Measurements from ENCODE around the gene DEDD2. TPM values are rescaled to one million over a fixed set of nuclear protein-coding genes. Genes with fewer than 3 reads are reported as not detected.

The DEDD2 gene
- total and polyA plus RNA-seq, 7 donors, result 28.5 to 87.6 (median 41.3) TPM

DNA sequence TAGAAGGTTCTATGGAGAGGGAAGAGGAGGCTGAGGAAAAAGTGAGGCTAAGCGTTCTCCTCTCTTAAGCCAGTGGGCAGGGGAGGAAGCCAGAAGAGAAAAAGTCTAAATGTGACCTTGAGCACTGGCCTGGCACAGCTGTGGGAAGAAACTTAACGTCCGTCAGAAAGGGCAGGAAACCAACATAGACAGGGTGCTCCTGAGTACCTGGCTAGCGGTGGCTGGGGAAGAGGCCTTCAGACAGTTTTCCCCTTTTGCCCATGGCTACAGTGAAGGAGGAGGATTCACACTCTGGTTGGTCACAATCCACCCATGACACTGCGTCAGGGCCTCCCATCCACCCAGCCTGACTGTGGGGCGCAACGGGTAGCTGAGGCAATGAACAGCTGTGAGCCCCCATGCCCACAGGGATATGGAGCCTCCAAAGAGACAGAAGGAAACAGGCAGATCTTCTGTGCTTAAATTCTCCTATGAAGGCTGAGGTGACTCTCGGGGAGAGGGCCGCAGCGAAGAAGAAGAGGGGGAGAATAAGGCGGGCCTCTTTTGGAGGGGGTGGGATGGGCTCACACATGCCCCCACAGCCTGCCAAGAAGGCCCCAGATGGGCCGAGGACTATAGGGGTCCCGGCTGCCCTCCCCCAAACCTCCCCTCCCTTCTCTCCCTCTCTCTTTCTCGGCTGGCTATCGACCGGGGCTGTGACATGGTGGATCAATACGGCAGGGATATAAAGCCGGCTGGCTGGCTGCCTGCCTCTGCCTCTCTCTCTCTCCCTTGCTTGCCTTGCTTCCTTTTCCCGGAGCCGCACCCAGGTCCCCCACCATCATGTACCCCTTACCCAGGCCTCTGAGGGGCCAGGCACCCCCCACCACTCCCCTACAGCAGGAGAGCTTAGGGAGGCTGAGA lies 65.4 kb downstream of the DEDD2 start:
- intact Hi-C loops (cut with DNase I), result no loop called here
- peaks cover 5 to 79% (median 41%) of the 10 kb centered on the region in 3 donors for H3K27me3 ChIP-seq

DNA sequence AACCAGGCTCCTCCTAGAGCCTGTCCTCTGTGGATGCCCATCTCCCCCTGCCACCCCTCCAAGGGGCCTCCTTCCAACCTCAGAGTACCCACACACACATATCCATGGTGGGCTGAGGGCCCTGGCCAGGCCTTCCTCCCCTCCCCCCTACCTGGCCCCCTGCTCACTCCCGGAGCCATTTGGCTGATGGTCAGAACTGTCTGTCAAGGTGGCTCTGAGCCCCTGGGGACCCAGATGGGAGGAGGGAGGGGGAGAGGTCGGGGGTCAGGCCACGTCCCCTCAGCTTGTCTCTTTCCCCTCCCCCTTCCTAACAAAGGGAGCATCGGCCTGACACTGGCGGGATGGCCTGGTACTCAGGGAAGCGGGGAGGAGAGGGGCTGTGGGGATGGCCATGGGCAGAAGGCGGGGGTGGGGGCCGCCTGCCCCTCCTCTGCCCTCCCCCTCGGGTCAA lies 66.5 kb downstream of the DEDD2 start:
- no peaks in the 10 kb centered on the region for H3K9me3 ChIP-seq
- no peaks in the 10 kb centered on the region for H3K4me1 ChIP-seq
- no peak for DNase-seq
- TF ChIP-seq POLR2AphosphoS5 (IDR thresholded peaks at IDR 0.05) (no peak), EP300 (IDR thresholded peaks at IDR 0.05) (no peak), POLR2A (IDR thresholded peaks at IDR 0.05) (no peak)
- TF ChIP-seq, protein P1, sequence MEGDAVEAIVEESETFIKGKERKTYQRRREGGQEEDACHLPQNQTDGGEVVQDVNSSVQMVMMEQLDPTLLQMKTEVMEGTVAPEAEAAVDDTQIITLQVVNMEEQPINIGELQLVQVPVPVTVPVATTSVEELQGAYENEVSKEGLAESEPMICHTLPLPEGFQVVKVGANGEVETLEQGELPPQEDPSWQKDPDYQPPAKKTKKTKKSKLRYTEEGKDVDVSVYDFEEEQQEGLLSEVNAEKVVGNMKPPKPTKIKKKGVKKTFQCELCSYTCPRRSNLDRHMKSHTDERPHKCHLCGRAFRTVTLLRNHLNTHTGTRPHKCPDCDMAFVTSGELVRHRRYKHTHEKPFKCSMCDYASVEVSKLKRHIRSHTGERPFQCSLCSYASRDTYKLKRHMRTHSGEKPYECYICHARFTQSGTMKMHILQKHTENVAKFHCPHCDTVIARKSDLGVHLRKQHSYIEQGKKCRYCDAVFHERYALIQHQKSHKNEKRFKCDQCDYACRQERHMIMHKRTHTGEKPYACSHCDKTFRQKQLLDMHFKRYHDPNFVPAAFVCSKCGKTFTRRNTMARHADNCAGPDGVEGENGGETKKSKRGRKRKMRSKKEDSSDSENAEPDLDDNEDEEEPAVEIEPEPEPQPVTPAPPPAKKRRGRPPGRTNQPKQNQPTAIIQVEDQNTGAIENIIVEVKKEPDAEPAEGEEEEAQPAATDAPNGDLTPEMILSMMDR (IDR thresholded peaks at IDR 0.05), result no peak
- intact Hi-C loops (cut with DNase I), result no loop called here
- WGBS, 2 donors, result 27 to 42% methylated on average over 9 of the region's 9 CpGs
- no peak overlapping the region for H3K27ac ChIP-seq
- no peak overlapping the region for H3K4me3 ChIP-seq
- H3K27me3 ChIP-seq, result peaks cover 5 to 79% (median 41%) of the 10 kb centered on the region in 3 donors
- no peaks in the 10 kb centered on the region for H3K36me3 ChIP-seq

More for the DNA sequence above, 65.4 kb downstream of the DEDD2 start:
- Histone ChIP-seq H3K36me3 (no peaks in the 10 kb centered on the region), H3K4me3 (no peak overlapping the region), H3K27ac (no peak overlapping the region), H3K4me1 (no peaks in the 10 kb centered on the region), H3K9me3 (no peaks in the 10 kb centered on the region)
- DNase-seq, result no peak
- WGBS, 2 donors, result 61 to 72% methylated on average over 20 of the region's 20 CpGs
- TF ChIP-seq EP300 (IDR thresholded peaks at IDR 0.05), result no peak
- no peak for TF ChIP-seq POLR2A (IDR thresholded peaks at IDR 0.05)
- no peak for TF ChIP-seq POLR2AphosphoS5 (IDR thresholded peaks at IDR 0.05)
- TF ChIP-seq, protein P1 (IDR thresholded peaks at IDR 0.05), result no peak

DNA sequence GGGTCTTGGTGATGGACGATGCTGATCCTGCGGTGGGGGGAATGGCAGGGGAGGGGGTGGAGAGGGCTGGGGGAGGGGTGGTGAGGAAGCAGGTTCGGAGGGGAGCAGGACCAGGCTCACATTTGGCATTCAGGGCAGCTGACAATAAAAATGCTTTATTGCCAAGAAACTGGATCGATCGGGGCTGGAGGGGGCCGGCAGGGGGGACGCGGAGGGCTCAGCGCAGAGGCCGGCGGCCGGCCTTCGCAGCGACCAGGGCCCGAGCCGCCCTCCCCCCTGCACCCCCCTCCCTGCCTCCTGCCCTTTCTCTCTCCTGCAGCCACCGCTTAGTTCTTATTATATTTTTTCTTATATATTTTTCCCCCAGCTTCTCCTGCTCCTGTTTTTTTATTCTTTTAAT lies 67.1 kb downstream of the DEDD2 start:
- Histone ChIP-seq H3K27me3 (peaks cover 5 to 77% (median 41%) of the 10 kb centered on the region in 3 donors), H3K4me1 (no peaks in the 10 kb centered on the region), H3K36me3 (no peaks in the 10 kb centered on the region), H3K27ac (no peak overlapping the region), H3K9me3 (no peaks in the 10 kb centered on the region), H3K4me3 (no peak overlapping the region)
- no peak for DNase-seq
- 19 to 33% methylated on average over 17 of the region's 17 CpGs for WGBS, 2 donors
- TF ChIP-seq POLR2AphosphoS5 (IDR thresholded peaks at IDR 0.05) (no peak), POLR2A (IDR thresholded peaks at IDR 0.05) (no peak), EP300 (IDR thresholded peaks at IDR 0.05) (no peak)
- TF ChIP-seq, protein P1 (IDR thresholded peaks at IDR 0.05), result no peak
- intact Hi-C loops (cut with DNase I), result no loop called here

DNA sequence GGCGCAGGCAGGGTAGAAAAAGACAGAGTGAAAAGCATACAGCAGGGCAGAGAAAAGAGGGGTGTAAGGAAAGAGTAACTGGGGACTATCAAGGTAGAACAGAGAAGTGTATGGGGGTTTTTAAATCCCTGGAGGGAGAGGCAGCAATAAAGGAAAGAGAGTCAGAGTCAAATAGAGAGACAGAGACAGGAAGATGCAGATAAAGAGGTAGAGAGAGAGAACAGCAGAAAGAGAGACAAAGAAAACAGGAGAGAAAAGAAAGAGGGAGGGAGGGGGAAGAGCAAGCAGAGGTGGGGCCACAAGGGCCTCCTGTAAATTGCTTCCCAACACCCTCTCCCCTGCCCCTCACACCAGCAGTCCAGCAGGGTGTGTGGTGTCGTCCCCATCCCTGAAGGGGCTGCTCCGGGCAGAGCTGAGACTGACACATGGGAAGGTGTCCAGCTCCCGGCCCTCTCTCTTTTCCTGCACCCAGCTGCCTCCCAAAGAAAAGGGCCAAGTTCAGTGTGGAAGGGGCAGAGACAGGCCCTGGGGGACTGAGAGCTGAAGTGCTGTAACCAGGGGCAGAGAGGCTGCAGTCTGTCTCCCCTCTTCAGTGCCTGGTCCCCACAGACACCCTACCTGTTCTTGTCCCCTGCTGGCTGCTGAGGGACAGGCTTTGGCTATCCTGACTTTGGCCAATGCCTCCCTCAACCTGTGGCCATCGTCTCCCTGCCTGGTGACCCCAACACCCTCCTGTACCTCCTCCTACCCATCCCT lies 67.9 kb downstream of the DEDD2 start:
- Histone ChIP-seq H3K36me3 (no peaks in the 10 kb centered on the region), H3K27ac (no peak overlapping the region), H3K9me3 (no peaks in the 10 kb centered on the region), H3K27me3 (peaks cover 5 to 69% (median 41%) of the 10 kb centered on the region in 3 donors), H3K4me3 (no peak overlapping the region), H3K4me1 (no peaks in the 10 kb centered on the region)
- intact Hi-C loops (cut with DNase I), result no loop called here
- DNase-seq, result no peak
- TF ChIP-seq EP300 (IDR thresholded peaks at IDR 0.05), result no peak
- TF ChIP-seq POLR2A (IDR thresholded peaks at IDR 0.05), result no peak
- TF ChIP-seq POLR2AphosphoS5 (IDR thresholded peaks at IDR 0.05), result no peak
- TF ChIP-seq, protein P1 (IDR thresholded peaks at IDR 0.05), result no peak
- WGBS, 2 donors, result 49% methylated on average over 5 of the region's 5 CpGs

Other genes with a start within 250 kb of the DEDD2 start
- gene ATP1A3, start 223.4 kb downstream of the DEDD2 start, total RNA-seq, result 1 to 10 TPM; 1.6 to 4.3 (median 3.3) TPM
- gene ATP1A3, start 223.4 kb downstream of the DEDD2 start, polyA plus RNA-seq, result 1 to 10 TPM in 1 of 3 donors, under 1 TPM in 1, not detected in 1; 0.46 to 3.2 TPM
- gene GRIK5, start 147.5 kb downstream of the DEDD2 start, total RNA-seq, result 10 to 100 TPM in 3 of 4 donors, 1 to 10 TPM in 1; 8.4 to 23.3 (median 13.3) TPM
- 1 to 10 TPM in 1 of 3 donors, under 1 TPM in 1, not detected in 1; under 0.01 to 2.7 TPM for gene GRIK5, start 147.5 kb downstream of the DEDD2 start, polyA plus RNA-seq
- gene ZNF574, start 141.5 kb downstream of the DEDD2 start, total RNA-seq, result 10 to 100 TPM; 12.5 to 14.6 (median 13.1) TPM
- 1 to 10 TPM; 3.0 to 9.3 (median 5.5) TPM for gene ZNF574, start 141.5 kb downstream of the DEDD2 start, polyA plus RNA-seq
- gene POU2F2, start 85.2 kb downstream of the DEDD2 start, total RNA-seq, result 1 to 10 TPM; 1.2 to 3.0 (median 2.5) TPM
- gene POU2F2, start 85.2 kb downstream of the DEDD2 start, polyA plus RNA-seq, result 10 to 100 TPM in 1 of 3 donors, 1 to 10 TPM in 1, under 1 TPM in 1; 0.60 to 19.0 (median 1.6) TPM
- gene ZNF526, start 2.6 kb upstream of the DEDD2 start, total RNA-seq, result 1 to 10 TPM; 2.2 to 6.1 (median 4.3) TPM
- 1 to 10 TPM; 3.0 to 6.8 (median 3.2) TPM for gene ZNF526, start 2.6 kb upstream of the DEDD2 start, polyA plus RNA-seq
- gene GSK3A, start 24.9 kb upstream of the DEDD2 start, total RNA-seq, result 10 to 100 TPM; 17.4 to 28.5 (median 20.5) TPM
- gene GSK3A, start 24.9 kb upstream of the DEDD2 start, polyA plus RNA-seq, result 10 to 100 TPM; 31.8 to 49.5 (median 49.0) TPM
- 10 to 100 TPM; 18.9 to 39.3 (median 25.6) TPM for gene ERF, start 37.5 kb upstream of the DEDD2 start, total RNA-seq
- gene ERF, start 37.5 kb upstream of the DEDD2 start, polyA plus RNA-seq, result 10 to 100 TPM; 18.6 to 42.8 (median 23.6) TPM
- 10 to 100 TPM; 16.0 to 31.3 (median 24.9) TPM for gene CIC, start 51.6 kb upstream of the DEDD2 start, total RNA-seq
- 10 to 100 TPM in 2 of 3 donors, 1 to 10 TPM in 1; 8.4 to 42.1 (median 17.3) TPM for gene CIC, start 51.6 kb upstream of the DEDD2 start, polyA plus RNA-seq
- gene PRR19, start 84.5 kb upstream of the DEDD2 start, total RNA-seq, result not detected
- under 1 TPM in 2 of 3 donors, not detected in 1; 0.69 to 0.79 TPM for gene PRR19, start 84.5 kb upstream of the DEDD2 start, polyA plus RNA-seq
- gene PAFAH1B3, start 84.9 kb upstream of the DEDD2 start, total RNA-seq, result 1 to 10 TPM; 5.6 to 8.6 (median 6.0) TPM
- 10 to 100 TPM; 27.0 to 44.3 (median 27.7) TPM for gene PAFAH1B3, start 84.9 kb upstream of the DEDD2 start, polyA plus RNA-seq
- gene TMEM145, start 95.6 kb upstream of the DEDD2 start, total RNA-seq, result 1 to 10 TPM in 1 of 4 donors, under 1 TPM in 2, not detected in 1; 0.54 to 4.4 (median 0.71) TPM
- gene TMEM145, start 95.6 kb upstream of the DEDD2 start, polyA plus RNA-seq, result under 1 TPM in 1 of 3 donors, not detected in 2; 0.58 TPM
- 10 to 100 TPM in 2 of 4 donors, 1 to 10 TPM in 2; 5.4 to 21.6 (median 9.3) TPM for gene MEGF8, start 108.0 kb upstream of the DEDD2 start, total RNA-seq
- gene MEGF8, start 108.0 kb upstream of the DEDD2 start, polyA plus RNA-seq, result 10 to 100 TPM in 1 of 3 donors, 1 to 10 TPM in 2; 1.8 to 13.9 (median 2.3) TPM
- not detected for gene CNFN, start 172.6 kb upstream of the DEDD2 start, total RNA-seq
- gene CNFN, start 172.6 kb upstream of the DEDD2 start, polyA plus RNA-seq, result 10 to 100 TPM in 1 of 3 donors, 1 to 10 TPM in 2; 6.1 to 21.0 (median 9.7) TPM
- 10 to 100 TPM in 1 of 4 donors, 1 to 10 TPM in 3; 1.6 to 38.5 (median 7.5) TPM for gene LIPE, start 209.7 kb upstream of the DEDD2 start, total RNA-seq
- gene LIPE, start 209.7 kb upstream of the DEDD2 start, polyA plus RNA-seq, result 10 to 100 TPM in 1 of 3 donors, 1 to 10 TPM in 2; 3.0 to 48.0 (median 3.9) TPM
- gene CXCL17, start 225.3 kb upstream of the DEDD2 start, total RNA-seq, result not detected
- gene CXCL17, start 225.3 kb upstream of the DEDD2 start, polyA plus RNA-seq, result 1 to 10 TPM in 1 of 3 donors, under 1 TPM in 1, not detected in 1; 0.90 to 1.2 TPM